Measurements from ENCODE around the gene ROPN1. TPM values are rescaled to one million over a fixed set of nuclear protein-coding genes. Genes with fewer than 3 reads are reported as not detected.

ROPN1 gene
- total RNA-seq, 2 experiments from 2014 or later = not detected

DNA sequence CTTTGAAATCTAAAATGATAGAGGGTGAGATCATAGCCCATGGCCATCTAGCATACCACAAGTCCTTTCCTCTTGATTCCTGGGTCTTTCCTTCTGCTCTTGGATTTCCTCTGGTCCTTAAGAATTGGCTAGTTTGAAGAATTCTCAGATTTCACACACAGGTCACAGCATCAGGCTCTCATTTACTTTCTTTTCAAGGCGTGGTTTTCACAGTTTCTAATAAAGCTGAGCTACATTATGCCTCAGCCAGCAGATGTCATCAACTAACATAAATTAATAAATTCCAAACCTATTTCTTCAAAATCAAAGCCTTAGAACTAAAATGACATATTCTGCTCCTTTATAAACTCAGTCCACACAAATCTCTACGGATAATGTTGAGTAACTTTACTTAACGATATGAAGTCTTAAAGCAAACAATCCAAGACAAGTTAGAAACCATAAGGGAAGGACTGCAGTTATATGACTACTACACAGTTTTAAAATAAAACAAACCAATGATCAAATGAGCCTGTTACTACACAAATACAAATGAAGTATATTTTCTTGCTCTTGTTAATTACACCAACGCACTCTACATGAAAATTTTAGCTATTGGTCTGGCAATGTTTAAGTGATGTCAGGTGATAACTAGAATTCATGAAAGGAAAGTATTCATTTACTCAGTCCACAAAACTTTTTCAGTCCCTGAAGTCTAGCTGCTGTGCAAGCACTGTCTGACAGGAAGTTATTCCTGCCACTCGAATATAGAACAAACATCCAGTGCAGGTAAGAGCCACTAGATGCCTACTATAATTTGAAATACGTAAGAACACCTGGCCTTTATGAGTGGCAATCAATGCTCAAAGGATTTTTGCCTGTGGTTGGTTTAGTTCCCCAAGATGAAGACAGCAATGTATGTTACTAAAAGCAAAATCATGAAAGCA, 40.1 kb downstream of the ROPN1 start:
- no peaks in the 10 kb centered on the region for H3K9me3 Mint-ChIP-seq (ENCODE audit: low read depth)
- no peak overlapping the region for H3K4me3 Mint-ChIP-seq
- no peak for DNase-seq
- H3K27ac Mint-ChIP-seq = no peak overlapping the region
- H3K27me3 Mint-ChIP-seq = no peaks in the 10 kb centered on the region
- peaks cover 44% of the 10 kb centered on the region for H3K36me3 Mint-ChIP-seq
- CTCF ChIA-PET = no interaction called here
- no peaks in the 10 kb centered on the region for H3K4me1 Mint-ChIP-seq
- ATAC-seq = no peak

DNA sequence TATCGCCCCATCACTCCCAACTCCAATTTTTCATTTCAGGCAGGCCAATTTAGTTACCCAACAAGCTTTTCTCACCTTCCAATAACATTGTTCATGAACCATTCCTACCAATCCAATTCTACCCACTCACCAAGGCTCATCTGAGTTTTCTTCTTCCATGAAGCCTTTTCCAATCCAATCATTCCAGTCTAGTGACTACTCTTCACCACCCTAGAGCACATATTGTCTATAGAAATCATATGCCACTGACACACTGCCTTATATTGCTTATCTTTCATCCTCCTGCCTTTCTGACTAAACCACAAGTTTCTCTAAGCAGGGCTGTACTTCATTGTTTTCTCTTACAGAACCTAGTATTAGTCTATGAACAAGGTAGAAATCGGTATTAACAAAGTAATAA, 42.3 kb downstream of the ROPN1 start:
- Mint-ChIP-seq H3K27ac (no peak overlapping the region), H3K9me3 (ENCODE audit: low read depth) (no peaks in the 10 kb centered on the region), H3K4me1 (no peaks in the 10 kb centered on the region), H3K36me3 (peaks cover 41% of the 10 kb centered on the region), H3K4me3 (no peak overlapping the region), H3K27me3 (no peaks in the 10 kb centered on the region)
- CTCF ChIA-PET = no interaction called here
- DNase-seq (no peak), ATAC-seq (no peak)

- no peak for DNase-seq
- H3K27me3 Mint-ChIP-seq = no peaks in the 10 kb centered on the region
- H3K9me3 Mint-ChIP-seq (ENCODE audit: low read depth) = no peaks in the 10 kb centered on the region
- no peak for ATAC-seq
- no peaks in the 10 kb centered on the region for H3K4me1 Mint-ChIP-seq
- H3K36me3 Mint-ChIP-seq = peaks cover 45% of the 10 kb centered on the region
- no peak overlapping the region for H3K27ac Mint-ChIP-seq
- CTCF ChIA-PET = no interaction called here
- no peak overlapping the region for H3K4me3 Mint-ChIP-seq
Measured at GRCh38 chr3:123948449-123948848, 43.5 kb downstream of the ROPN1 start.

DNA sequence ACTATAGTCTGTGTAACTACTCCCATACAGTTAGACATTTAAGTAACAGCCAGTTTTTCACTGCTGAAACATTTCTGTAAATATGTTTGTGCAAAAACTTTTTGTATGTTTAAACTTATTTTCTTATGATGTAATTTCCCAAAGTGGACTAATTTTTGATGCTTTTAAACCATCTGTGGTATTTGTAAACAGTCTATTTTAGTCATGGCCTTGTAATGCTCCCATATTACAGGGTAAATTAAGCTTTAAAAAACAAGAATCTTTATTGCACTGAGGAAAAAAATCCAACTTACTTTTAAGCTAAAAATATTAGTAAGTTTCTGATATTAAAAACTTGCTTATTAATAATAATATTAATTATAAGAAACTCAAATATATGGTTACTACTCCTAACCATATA, 44.4 kb downstream of the ROPN1 start:
- H3K4me1 Mint-ChIP-seq = no peaks in the 10 kb centered on the region
- no peaks in the 10 kb centered on the region for H3K9me3 Mint-ChIP-seq (ENCODE audit: low read depth)
- H3K36me3 Mint-ChIP-seq = peaks cover 38% of the 10 kb centered on the region
- no peak overlapping the region for H3K4me3 Mint-ChIP-seq
- DNase-seq = no peak
- CTCF ChIA-PET = no interaction called here
- no peak overlapping the region for H3K27ac Mint-ChIP-seq
- ATAC-seq = no peak
- H3K27me3 Mint-ChIP-seq = no peaks in the 10 kb centered on the region

- DNase-seq (no peak), ATAC-seq (no peak)
- no peaks in the 10 kb centered on the region for H3K27me3 Mint-ChIP-seq
- CTCF ChIA-PET = no interaction called here
- peaks cover 38% of the 10 kb centered on the region for H3K36me3 Mint-ChIP-seq
- H3K27ac Mint-ChIP-seq = no peak overlapping the region
- no peak overlapping the region for H3K4me3 Mint-ChIP-seq
- no peaks in the 10 kb centered on the region for H3K4me1 Mint-ChIP-seq
- H3K9me3 Mint-ChIP-seq (ENCODE audit: low read depth) = no peaks in the 10 kb centered on the region
Measured at GRCh38 chr3:123941542-123941941, 50.4 kb downstream of the ROPN1 start.

DNA sequence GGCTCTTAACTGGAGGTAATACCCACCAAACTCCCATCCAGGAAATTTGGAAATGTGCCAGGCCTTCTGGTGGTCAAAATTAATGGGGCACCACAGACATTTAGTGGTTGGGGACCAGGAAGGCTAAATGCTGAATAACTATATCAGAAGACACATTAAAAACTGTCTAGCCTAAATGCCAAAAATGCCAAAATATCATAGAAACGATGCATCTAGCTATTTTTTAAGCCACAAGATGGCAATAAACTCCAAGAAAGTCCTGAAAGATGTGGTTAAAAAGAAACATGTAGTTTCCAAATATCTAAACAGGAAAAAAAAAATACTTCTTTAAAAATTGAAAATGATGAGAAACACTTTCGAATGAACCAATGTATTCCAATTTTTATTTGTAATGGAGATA, 50.8 kb downstream of the ROPN1 start:
- Mint-ChIP-seq H3K36me3 (peaks cover 37% of the 10 kb centered on the region), H3K9me3 (ENCODE audit: low read depth) (no peaks in the 10 kb centered on the region), H3K4me1 (no peaks in the 10 kb centered on the region), H3K27ac (no peak overlapping the region), H3K27me3 (no peaks in the 10 kb centered on the region), H3K4me3 (no peak overlapping the region)
- no peak for ATAC-seq
- CTCF ChIA-PET = no interaction called here
- DNase-seq = no peak

DNA sequence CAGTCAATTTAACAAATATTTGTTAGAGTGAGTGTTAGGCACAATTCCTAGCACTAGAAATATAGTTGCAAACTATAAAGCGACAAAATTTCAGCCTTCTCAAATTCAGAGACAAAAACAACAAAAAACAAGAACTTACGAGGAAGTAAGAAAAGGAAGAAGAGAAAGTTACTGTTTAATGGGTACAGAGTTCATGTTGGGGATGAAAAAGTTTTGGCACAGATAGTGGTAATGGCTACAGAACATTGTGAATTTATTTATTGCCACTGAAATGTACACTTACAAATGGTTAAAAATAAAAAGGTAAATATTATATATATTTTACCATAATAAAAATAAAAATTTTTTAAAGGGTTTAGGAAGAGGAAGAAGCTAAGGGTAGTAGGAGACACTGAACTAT, 52.2 kb downstream of the ROPN1 start:
- no peak overlapping the region for H3K27ac Mint-ChIP-seq
- ATAC-seq (no peak), DNase-seq (no peak)
- no peak overlapping the region for H3K4me3 Mint-ChIP-seq
- CTCF ChIA-PET = no interaction called here
- peaks cover 40% of the 10 kb centered on the region for H3K36me3 Mint-ChIP-seq
- H3K27me3 Mint-ChIP-seq = no peaks in the 10 kb centered on the region
- H3K4me1 Mint-ChIP-seq = no peaks in the 10 kb centered on the region
- no peaks in the 10 kb centered on the region for H3K9me3 Mint-ChIP-seq (ENCODE audit: low read depth)

DNA sequence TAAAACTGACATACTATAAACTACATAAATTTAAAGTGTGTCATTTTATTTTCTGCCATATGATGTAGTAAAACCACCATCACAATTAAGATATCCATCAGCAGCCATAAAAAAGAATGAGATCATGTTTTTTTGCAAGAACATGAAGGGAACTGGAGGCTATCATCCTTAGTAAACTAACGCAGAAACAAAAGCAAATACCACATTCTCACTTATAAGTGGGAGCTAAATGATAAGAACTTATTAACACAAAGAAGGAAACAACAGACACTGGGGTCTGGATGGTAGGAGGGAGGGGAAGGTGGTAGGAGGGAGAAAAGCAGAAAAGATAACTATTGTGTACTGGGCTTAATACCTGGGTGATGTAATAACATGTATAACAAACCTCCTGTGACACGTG, 55.5 kb downstream of the ROPN1 start:
- CTCF ChIA-PET = no interaction called here
- no peak for ATAC-seq
- Mint-ChIP-seq H3K4me3 (no peak overlapping the region), H3K27me3 (no peaks in the 10 kb centered on the region), H3K4me1 (no peaks in the 10 kb centered on the region), H3K36me3 (peaks cover 41% of the 10 kb centered on the region), H3K9me3 (ENCODE audit: low read depth) (no peaks in the 10 kb centered on the region), H3K27ac (no peak overlapping the region)
- DNase-seq = no peak

GRCh38 chr3:123935830-123936229, 56.1 kb downstream of the ROPN1 start:
- DNase-seq (no peak), ATAC-seq (no peak)
- Mint-ChIP-seq H3K4me1 (no peaks in the 10 kb centered on the region), H3K36me3 (peaks cover 43% of the 10 kb centered on the region), H3K9me3 (ENCODE audit: low read depth) (no peaks in the 10 kb centered on the region), H3K27ac (no peak overlapping the region), H3K27me3 (no peaks in the 10 kb centered on the region), H3K4me3 (no peak overlapping the region)
- CTCF ChIA-PET = no interaction called here

GRCh38 chr3:123934250-123934649, 57.7 kb downstream of the ROPN1 start:
- no peak overlapping the region for H3K4me3 Mint-ChIP-seq
- no peaks in the 10 kb centered on the region for H3K4me1 Mint-ChIP-seq
- H3K27me3 Mint-ChIP-seq = no peaks in the 10 kb centered on the region
- CTCF ChIA-PET = no interaction called here
- H3K27ac Mint-ChIP-seq = no peak overlapping the region
- H3K36me3 Mint-ChIP-seq = peaks cover 39% of the 10 kb centered on the region
- H3K9me3 Mint-ChIP-seq (ENCODE audit: low read depth) = no peaks in the 10 kb centered on the region
- DNase-seq (no peak), ATAC-seq (no peak)

DNA sequence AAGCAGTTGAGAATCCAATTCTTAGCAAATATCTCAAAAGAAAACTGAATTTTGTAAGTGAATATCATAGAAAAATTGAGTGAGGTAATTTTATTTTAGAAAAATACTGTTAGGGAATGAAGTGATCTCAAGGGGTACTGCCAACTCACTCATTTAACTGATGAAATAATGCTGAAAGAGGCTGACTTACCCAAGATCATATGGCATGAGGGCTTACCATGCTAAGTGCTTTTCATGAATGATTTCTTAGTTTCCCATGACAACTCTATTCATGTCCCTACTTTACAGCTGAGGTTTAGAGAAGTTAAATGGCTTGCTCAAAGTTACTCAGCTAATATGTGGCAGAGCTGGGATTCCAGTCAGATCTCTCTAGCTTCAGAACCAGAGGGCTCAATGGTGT, 61.5 kb downstream of the ROPN1 start:
- no peak overlapping the region for H3K27ac Mint-ChIP-seq
- no peak for DNase-seq
- no peaks in the 10 kb centered on the region for H3K4me1 Mint-ChIP-seq
- peaks cover 34% of the 10 kb centered on the region for H3K36me3 Mint-ChIP-seq
- CTCF ChIA-PET = no interaction called here
- no peak for ATAC-seq
- no peaks in the 10 kb centered on the region for H3K27me3 Mint-ChIP-seq
- H3K4me3 Mint-ChIP-seq = no peak overlapping the region
- no peaks in the 10 kb centered on the region for H3K9me3 Mint-ChIP-seq (ENCODE audit: low read depth)

- no peaks in the 10 kb centered on the region for H3K9me3 Mint-ChIP-seq (ENCODE audit: low read depth)
- no peaks in the 10 kb centered on the region for H3K4me1 Mint-ChIP-seq
- H3K27me3 Mint-ChIP-seq = no peaks in the 10 kb centered on the region
- ATAC-seq (no peak), DNase-seq (no peak)
- H3K4me3 Mint-ChIP-seq = no peak overlapping the region
- peaks cover 42% of the 10 kb centered on the region for H3K36me3 Mint-ChIP-seq
- CTCF ChIA-PET = no interaction called here
- no peak overlapping the region for H3K27ac Mint-ChIP-seq
Measured at GRCh38 chr3:123929325-123929724, 62.6 kb downstream of the ROPN1 start.

GRCh38 chr3:123926396-123926795, 65.5 kb downstream of the ROPN1 start:
- H3K9me3 Mint-ChIP-seq (ENCODE audit: low read depth) = peaks cover 10% of the 10 kb centered on the region
- H3K4me1 Mint-ChIP-seq = no peaks in the 10 kb centered on the region
- H3K4me3 Mint-ChIP-seq = no peak overlapping the region
- no peak overlapping the region for H3K27ac Mint-ChIP-seq
- H3K36me3 Mint-ChIP-seq = peaks cover 52% of the 10 kb centered on the region
- CTCF ChIA-PET = no interaction called here
- no peaks in the 10 kb centered on the region for H3K27me3 Mint-ChIP-seq
- ATAC-seq (no peak), DNase-seq (no peak)

- CTCF ChIA-PET = no interaction called here
- H3K36me3 Mint-ChIP-seq = peaks cover 69% of the 10 kb centered on the region
Measured at GRCh38 chr3:123920868-123921267, 71.1 kb downstream of the ROPN1 start.

More at GRCh38 chr3:123920868-123921267, 71.1 kb downstream of the ROPN1 start:
- H3K27me3 Mint-ChIP-seq = no peaks in the 10 kb centered on the region
- ATAC-seq = no peak
- H3K4me3 Mint-ChIP-seq = no peak overlapping the region
- H3K9me3 Mint-ChIP-seq (ENCODE audit: low read depth) = peaks cover 21% of the 10 kb centered on the region
- DNase-seq = no peak
- no peak overlapping the region for H3K27ac Mint-ChIP-seq
- H3K4me1 Mint-ChIP-seq = peaks cover 4% of the 10 kb centered on the region

Measured in activated CD8-positive, alpha-beta memory T cell treated with anti-CD3 and anti-CD28 coated beads, Interleukin-2, amount 10 ng/mL, durations not matched to agents 7 days and 5 days (primary cell).